ENCODE results near the gene KRT81. TPM values are rescaled to one million over a fixed set of nuclear protein-coding genes. Genes with fewer than 3 reads are reported as not detected.
"Not testable (repeated sequence)": the region's sequence is repeated elsewhere in the genome, so short reads cannot be mapped to it uniquely, and the experiment has no call there.

KRT81 gene
- total RNA-seq, 4 donors from 2014 or later: not detected

GRCh38 chr12:52243259-52243855 is 48.0 kb downstream of the KRT81 start:
- DNase-seq: no peak
- no peak overlapping the region for H3K4me3 ChIP-seq
- no peaks in the 10 kb centered on the region for H3K27me3 ChIP-seq
- H3K4me1 ChIP-seq: peaks cover 0 to 10% (median 0%) of the 10 kb centered on the region in 4 donors
- H3K27ac ChIP-seq: no peak overlapping the region
- TF ChIP-seq POLR2A (IDR thresholded peaks at IDR 0.05) (no peak), CTCF (IDR thresholded peaks at IDR 0.05) (no peak)
- H3K9me3 ChIP-seq: no peaks in the 10 kb centered on the region
- H3K36me3 ChIP-seq: no peaks in the 10 kb centered on the region

GRCh38 chr12:52242442-52243258 is 48.7 kb downstream of the KRT81 start:
- Histone ChIP-seq H3K9me3 (no peaks in the 10 kb centered on the region), H3K4me3 (no peak overlapping the region), H3K27me3 (no peaks in the 10 kb centered on the region), H3K36me3 (no peaks in the 10 kb centered on the region), H3K27ac (no peak overlapping the region), H3K4me1 (peaks cover 0 to 10% (median 0%) of the 10 kb centered on the region in 4 donors)
- no peak for DNase-seq
- TF ChIP-seq POLR2A (IDR thresholded peaks at IDR 0.05) (no peak), CTCF (IDR thresholded peaks at IDR 0.05) (no peak)

GRCh38 chr12:52241205-52241842 is 50.0 kb downstream of the KRT81 start:
- Histone ChIP-seq H3K27me3 (no peaks in the 10 kb centered on the region), H3K4me1 (peaks cover 0 to 13% (median 0%) of the 10 kb centered on the region in 4 donors), H3K9me3 (no peaks in the 10 kb centered on the region), H3K27ac (no peak overlapping the region), H3K4me3 (no peak overlapping the region), H3K36me3 (no peaks in the 10 kb centered on the region)
- TF ChIP-seq POLR2A (IDR thresholded peaks at IDR 0.05) (no peak), CTCF (IDR thresholded peaks at IDR 0.05) (no peak)
- no peak for DNase-seq

GRCh38 chr12:52240247-52240646 is 51.1 kb downstream of the KRT81 start:
- not testable (repeated sequence) for DNase-seq, H3K27me3 ChIP-seq, H3K9me3 ChIP-seq, H3K27ac ChIP-seq, H3K36me3 ChIP-seq, H3K4me3 ChIP-seq
- peaks cover 0 to 17% (median 0%) of the 10 kb centered on the region in 4 donors for H3K4me1 ChIP-seq

- no peak overlapping the region for H3K4me3 ChIP-seq
- peaks cover 0 to 17% (median 0%) of the 10 kb centered on the region in 4 donors for H3K4me1 ChIP-seq
- DNase-seq: no peak
- no peak overlapping the region for H3K27ac ChIP-seq
- H3K36me3 ChIP-seq: no peaks in the 10 kb centered on the region
- no peaks in the 10 kb centered on the region for H3K27me3 ChIP-seq
- no peaks in the 10 kb centered on the region for H3K9me3 ChIP-seq
- no peak for TF ChIP-seq POLR2A (IDR thresholded peaks at IDR 0.05)
- no peak for TF ChIP-seq CTCF (IDR thresholded peaks at IDR 0.05)
Observed at GRCh38 chr12:52239767-52240166, 51.6 kb downstream of the KRT81 start.

Data from Peyer's patch (tissue), 4 donors.